MM.1S (cell line): Measurements from ENCODE around the gene CRMP1.

ENCODE experiments used
- DNase-seq: peaks from one replicate; pipeline ENCODE4 v3.0.0-alpha.2; 2015
- H2AFZ ChIP-seq: fragments of 300-600 bp; sonication (generic); 2 replicates; pipeline ENCODE4 v1.6.0; 2016; ENCODE audit warnings: antibody characterized with exemption, low read length
- H3F3A ChIP-seq: fragments of 300-600 bp; sonication (generic); 2 replicates; pipeline ENCODE4 v1.6.1; 2016; ENCODE audit warnings: mild to moderate bottlenecking, antibody characterized with exemption, low read length, moderate library complexity, mixed read lengths; ENCODE audit not compliant: insufficient read depth
- H3K27ac ChIP-seq: fragments of 300-600 bp; sonication (generic); 2 replicates; pipeline ENCODE4 v1.5.1; 2016; ENCODE audit warnings: mild to moderate bottlenecking, low read length
- H3K27me3 ChIP-seq: fragments of 300-600 bp; sonication (generic); replicated peaks from 2 replicates; pipeline ENCODE4 v1.6.0; 2016; ENCODE audit warnings: low read length; ENCODE audit not compliant: insufficient read depth
- H3K36me3 ChIP-seq: fragments of 300-600 bp; sonication (generic); replicated peaks from 2 replicates; pipeline ENCODE4 v1.6.1; 2016; ENCODE audit warnings: mild to moderate bottlenecking, low read length, mixed read lengths; ENCODE audit not compliant: insufficient read depth
- H3K4me1 ChIP-seq: fragments of 300-600 bp; sonication (generic); 2 replicates; pipeline ENCODE4 v1.6.1; 2016; ENCODE audit warnings: low read length, mixed read lengths
- H3K4me2 ChIP-seq: fragments of 300-600 bp; sonication (generic); 2 replicates; pipeline ENCODE4 v1.6.0; 2016; ENCODE audit warnings: low read depth, low read length
- H3K4me3 ChIP-seq: fragments of 300-600 bp; sonication (generic); 2 replicates; pipeline ENCODE4 v1.5.1; 2016; ENCODE audit warnings: low read length, mixed read lengths
- H3K79me2 ChIP-seq: fragments of 300-600 bp; sonication (generic); 2 replicates; pipeline ENCODE4 v1.6.1; 2016; ENCODE audit warnings: mixed run types, low read length, mixed read lengths
- H3K9ac ChIP-seq: fragments of 300-600 bp; sonication (generic); 2 replicates; pipeline ENCODE4 v1.6.1; 2016; ENCODE audit warnings: low read length, mixed read lengths
- H3K9me2 ChIP-seq: fragments of 300-600 bp; sonication (generic); replicated peaks from 2 replicates; pipeline ENCODE4 v1.6.1; 2016; ENCODE audit warnings: mild to moderate bottlenecking, low read length, mixed read lengths; ENCODE audit not compliant: insufficient read depth
- H3K9me3 ChIP-seq: fragments of 300-600 bp; sonication (generic); replicated peaks from 2 replicates; pipeline ENCODE4 v1.6.1; 2016; ENCODE audit warnings: mild to moderate bottlenecking, low read length, mixed read lengths; ENCODE audit not compliant: insufficient read depth
- H4K20me1 ChIP-seq: fragments of 300-600 bp; sonication (generic); 2 replicates; pipeline ENCODE4 v1.6.1; 2016; ENCODE audit warnings: mild to moderate bottlenecking, low read length, moderate library complexity, mixed read lengths; ENCODE audit not compliant: insufficient read depth
- CTCF ChIP-seq: fragments of 300-600 bp; sonication (generic); IDR thresholded peaks from 2 replicates; pipeline ENCODE4 v1.5.1; 2016; ENCODE audit warnings: antibody characterized with exemption, low read length, mixed read lengths
- EZH2 ChIP-seq: fragments of 300-600 bp; sonication (generic); optimal IDR thresholded peaks from 2 replicates; pipeline ENCODE3; 2017; ENCODE audit warnings: low read depth, mild to moderate bottlenecking, antibody characterized with exemption, low read length, mixed read lengths
- EZH2phosphoT487 ChIP-seq: fragments of 300-600 bp; sonication (generic); IDR thresholded peaks from 2 replicates; pipeline ENCODE4 v1.6.1; 2018; ENCODE audit warnings: antibody characterized with exemption, low read length

Gene CRMP1

GRCh38 chr4:5916229-5916628 lies 23.3 kb upstream of the CRMP1 start:
- Histone ChIP-seq H3K27me3 (no peaks in the 10 kb centered on the region; the same call in 1 of the 2 replicates), H3K79me2 (no peaks in the 10 kb centered on the region), H3F3A (no peaks in the 10 kb centered on the region), H3K27ac (no peak overlapping the region), H3K4me1 (no peaks in the 10 kb centered on the region), H4K20me1 (no peaks in the 10 kb centered on the region), H3K9ac (no peak overlapping the region), H3K36me3 (no peaks in the 10 kb centered on the region), H3K9me3 (no peaks in the 10 kb centered on the region), H2AFZ (no peak overlapping the region), H3K4me2 (no peak overlapping the region), H3K9me2 (no peaks in the 10 kb centered on the region), H3K4me3 (no peak overlapping the region)
- DNase-seq, result no peak
- TF ChIP-seq EZH2phosphoT487, result no peak
- no peak for TF ChIP-seq CTCF
- no peak for TF ChIP-seq EZH2

GRCh38 chr4:5913454-5913853 lies 20.6 kb upstream of the CRMP1 start:
- Histone ChIP-seq H4K20me1 (no peaks in the 10 kb centered on the region), H2AFZ (no peak overlapping the region), H3K27me3 (no peaks in the 10 kb centered on the region; the same call in 1 of the 2 replicates), H3K79me2 (no peaks in the 10 kb centered on the region), H3K36me3 (no peaks in the 10 kb centered on the region), H3K9ac (no peak overlapping the region), H3K27ac (no peak overlapping the region), H3K9me2 (no peaks in the 10 kb centered on the region), H3K4me3 (no peak overlapping the region), H3K4me2 (no peak overlapping the region), H3F3A (no peaks in the 10 kb centered on the region), H3K9me3 (no peaks in the 10 kb centered on the region), H3K4me1 (no peaks in the 10 kb centered on the region)
- no peak for DNase-seq
- TF ChIP-seq CTCF, result no peak
- no peak for TF ChIP-seq EZH2
- TF ChIP-seq EZH2phosphoT487, result no peak

GRCh38 chr4:5912614-5913019 lies 19.7 kb upstream of the CRMP1 start:
- no peak overlapping the region for H3K4me2 ChIP-seq
- H3K4me3 ChIP-seq, result no peak overlapping the region
- H3K4me1 ChIP-seq, result no peaks in the 10 kb centered on the region
- no peaks in the 10 kb centered on the region for H4K20me1 ChIP-seq
- no peaks in the 10 kb centered on the region for H3K9me3 ChIP-seq
- no peaks in the 10 kb centered on the region for H3K27me3 ChIP-seq
- TF ChIP-seq CTCF (no peak), EZH2phosphoT487 (no peak), EZH2 (no peak)
- no peak overlapping the region for H3K9ac ChIP-seq
- no peaks in the 10 kb centered on the region for H3K79me2 ChIP-seq
- no peak overlapping the region for H2AFZ ChIP-seq
- no peaks in the 10 kb centered on the region for H3K36me3 ChIP-seq
- no peak overlapping the region for H3K27ac ChIP-seq
- no peak for DNase-seq
- H3K9me2 ChIP-seq, result no peaks in the 10 kb centered on the region
- no peaks in the 10 kb centered on the region for H3F3A ChIP-seq
